Lung (tissue), 12 donors: ENCODE data around the gene PLEK. TPM values are rescaled to one million over a fixed set of nuclear protein-coding genes. Genes with fewer than 3 reads are reported as not detected.

ENCODE experiments used
- ATAC-seq: fragments of 200-7000 bp; cut with Tn5 transposase; one replicate; pipeline ENCODE4 v1.9.1; 2020; ENCODE audit warnings: moderate number of reproducible peaks; ENCODE audit not compliant: insufficient read depth, low FRiP score
- DNase-seq, 3 donors: peaks; one replicate each; pipeline ENCODE4 v3.0.0-alpha.2; 2013 to 2017
- H3K27ac ChIP-seq, 2 donors: one replicate each; pipeline ENCODE4 v1.5.1; 2013; ENCODE audit warnings: mild to moderate bottlenecking in 2 of 2, moderate library complexity in 2 of 2, control low read depth in 1 of 2, inconsistent platforms in 1 of 2, low read depth in 1 of 2, low read length in 1 of 2
- H3K27me3 ChIP-seq, 3 donors: one replicate each; pipeline ENCODE4 v1.5.1; 2013; ENCODE audit warnings: low read length in 2 of 3; ENCODE audit not compliant: control insufficient read depth in 3 of 3, insufficient read depth in 3 of 3
- H3K36me3 ChIP-seq, 4 donors: one replicate each; pipeline ENCODE4 v1.5.1; 2013; ENCODE audit warnings: low read length in 4 of 4, mild to moderate bottlenecking in 1 of 4, moderate library complexity in 1 of 4; ENCODE audit not compliant: control insufficient read depth in 4 of 4, insufficient read depth in 4 of 4
- H3K4me1 ChIP-seq, 5 donors: one replicate each; pipeline ENCODE4 v1.5.1; 2013; ENCODE audit warnings: low read length in 5 of 5, mild to moderate bottlenecking in 2 of 5, moderate library complexity in 1 of 5; ENCODE audit not compliant: control insufficient read depth in 5 of 5, insufficient read depth in 5 of 5
- H3K4me3 ChIP-seq: one replicate; pipeline ENCODE4 v1.5.1; 2013; ENCODE audit warnings: mild to moderate bottlenecking, control low read depth, moderate library complexity
- H3K9ac ChIP-seq, 2 donors: one replicate each; pipeline ENCODE4 v1.5.1; 2013; ENCODE audit warnings: low read length in 2 of 2, control low read depth in 1 of 2; ENCODE audit not compliant: insufficient read depth in 1 of 2
- H3K9me3 ChIP-seq, 4 donors: one replicate each; pipeline ENCODE4 v1.5.1; 2013; ENCODE audit warnings: low read length in 3 of 4, mild to moderate bottlenecking in 1 of 4, moderate library complexity in 1 of 4; ENCODE audit not compliant: control insufficient read depth in 4 of 4, insufficient read depth in 3 of 4
- CTCF ChIP-seq: IDR thresholded peaks from 2 replicates; pipeline ENCODE4 v1.5.1; 2012; ENCODE audit warnings: mild to moderate bottlenecking; ENCODE audit errors: control extremely low read depth, extremely low read depth
- WGBS, 2 donors: extraction: QIAGEN DNeasy Blood & Tissue Kit; methylation state at CpG; one replicate each; pipeline ENCODE4 v1.1.7; 2013; 5-methylcytosine and 5-hydroxymethylcytosine counted together
- polyA plus RNA-seq, 2 donors: library from polyadenylated mRNA; stranded (reverse); fragments of 200-250 nt; gene quantifications; one replicate each; pipeline ENCODE4 v1.2.1, GENCODE V29; 2013
- total RNA-seq, 2 donors: library from RNA; depleted of rRNA in 1 of 2; stranded (reverse); fragments of >200 nt in 1 of 2; gene quantifications; one replicate each; pipeline ENCODE4 v1.2.1, GENCODE V29; 2014 to 2021
- donor health status: control.
- donor health status: control.
- donor health status: Bipolar disorder and iron deficiency.
- donor health status: healthy.
- donor health status: DM: yes; HTN: yes; CAD: no.

The PLEK gene
- total and polyA plus RNA-seq, 4 donors: 8.2 to 181 (median 27.4) TPM

GRCh38 chr2:68388358-68388757, 23.3 kb downstream of the PLEK start:
- no peak overlapping the region for H3K27ac ChIP-seq
- no peak for DNase-seq
- no peaks in the 10 kb centered on the region for H3K9me3 ChIP-seq
- H3K4me3 ChIP-seq: no peak overlapping the region
- ATAC-seq: no peak
- no peaks in the 10 kb centered on the region for H3K27me3 ChIP-seq
- H3K9ac ChIP-seq: no peak overlapping the region
- TF ChIP-seq CTCF: no peak
- peaks cover 0 to 3% (median 2%) of the 10 kb centered on the region in 5 donors for H3K4me1 ChIP-seq
- H3K36me3 ChIP-seq: no peaks in the 10 kb centered on the region

- no peak for TF ChIP-seq CTCF
- DNase-seq (no peak), ATAC-seq (no peak)
- H3K27ac ChIP-seq: no peak overlapping the region
- 85 to 100% methylated on average over 1 of the region's 1 CpG for WGBS, 2 donors
- no peaks in the 10 kb centered on the region for H3K9me3 ChIP-seq
- H3K4me1 ChIP-seq: peaks cover 0 to 3% (median 2%) of the 10 kb centered on the region in 5 donors
- H3K36me3 ChIP-seq: no peaks in the 10 kb centered on the region
- no peak overlapping the region for H3K9ac ChIP-seq
- H3K27me3 ChIP-seq: no peaks in the 10 kb centered on the region
- no peak overlapping the region for H3K4me3 ChIP-seq
Observed at GRCh38 chr2:68388772-68389171, 23.7 kb downstream of the PLEK start.

GRCh38 chr2:68390114-68390513, 25.0 kb downstream of the PLEK start:
- no peak for ATAC-seq

More at GRCh38 chr2:68390114-68390513, 25.0 kb downstream of the PLEK start:
- no peak overlapping the region for H3K9ac ChIP-seq
- no peak for TF ChIP-seq CTCF
- H3K4me3 ChIP-seq: no peak overlapping the region
- H3K27ac ChIP-seq: no peak overlapping the region
- no peaks in the 10 kb centered on the region for H3K9me3 ChIP-seq
- WGBS, 2 donors: 65 to 82% methylated on average over 2 of the region's 2 CpGs
- H3K36me3 ChIP-seq: no peaks in the 10 kb centered on the region
- DNase-seq: peak in 1 of 3 donors; percentile 15
- peaks cover 0 to 3% (median 2%) of the 10 kb centered on the region in 5 donors for H3K4me1 ChIP-seq
- no peaks in the 10 kb centered on the region for H3K27me3 ChIP-seq
